Osteoblast (primary cell): ENCODE data around the gene GYPC. TPM values are rescaled to one million over a fixed set of nuclear protein-coding genes. Genes with fewer than 3 reads are reported as not detected.
A peak's percentile ranks its signal among the peaks of the same experiment; 100 is the strongest.

Experiments
- DNase-seq: peaks from one replicate; pipeline ENCODE4 v3.0.0; 2011; ENCODE audit warnings: low spot score, mixed read lengths; ENCODE audit not compliant: insufficient read length; ENCODE audit errors: missing footprints
- H2AFZ ChIP-seq: 2 replicates; pipeline ENCODE4 v1.6.0; 2011; ENCODE audit warnings: mild to moderate bottlenecking, low read length
- H3K27ac ChIP-seq: 2 replicates; pipeline ENCODE4 v1.5.1; 2011; ENCODE audit warnings: mild to moderate bottlenecking, low read depth, low read length, moderate library complexity
- H3K27me3 ChIP-seq: 2 replicates; pipeline ENCODE4 v1.6.0; 2012; ENCODE audit warnings: mild to moderate bottlenecking, control low read depth, inconsistent platforms, low read length, moderate library complexity; ENCODE audit not compliant: insufficient read depth
- H3K36me3 ChIP-seq: 2 replicates; pipeline ENCODE4 v1.5.1; 2011; ENCODE audit warnings: mild to moderate bottlenecking, low read length, control low read depth, moderate library complexity; ENCODE audit not compliant: insufficient read depth
- H3K4me1 ChIP-seq: 2 replicates; pipeline ENCODE4 v1.5.1; 2011; ENCODE audit warnings: mild to moderate bottlenecking, low read length, control low read depth, moderate library complexity; ENCODE audit not compliant: insufficient read depth
- H3K4me2 ChIP-seq: 2 replicates; pipeline ENCODE4 v1.6.0; 2011; ENCODE audit warnings: mild to moderate bottlenecking, low read length; ENCODE audit not compliant: insufficient read depth
- H3K4me3 ChIP-seq: fragments of 200-600 bp; sonication (generic); 3 replicates; pipeline ENCODE4 v1.5.1; 2012; ENCODE audit warnings: mild to moderate bottlenecking, low read length, inconsistent platforms; ENCODE audit not compliant: insufficient read depth
- H3K79me2 ChIP-seq: 2 replicates; pipeline ENCODE4 v1.6.0; 2012; ENCODE audit warnings: mild to moderate bottlenecking, low read length, control low read depth, inconsistent platforms; ENCODE audit not compliant: insufficient read depth
- H3K9me3 ChIP-seq: 2 replicates; pipeline ENCODE4 v1.5.1; 2011; ENCODE audit warnings: low read depth, low read length, control low read depth
- H4K20me1 ChIP-seq: 2 replicates; pipeline ENCODE4 v1.6.0; 2012; ENCODE audit warnings: mild to moderate bottlenecking, low read length, control low read depth; ENCODE audit not compliant: insufficient read depth
- total RNA-seq: library from RNA; depleted of rRNA; stranded (reverse); fragments of >200 nt; gene quantifications from 2 replicates; pipeline ENCODE4 v1.2.3, GENCODE V29; 2012
- TF ChIP-seq, protein P1 (sequence below): IDR thresholded peaks from 2 replicates; pipeline ENCODE4 v1.5.1; 2011; ENCODE audit warnings: mild to moderate bottlenecking, low read depth, low read length, moderate library complexity; ENCODE audit errors: extremely low read depth

GYPC gene
- total RNA-seq, 1 donor = 101 TPM

GRCh38 chr2:126623000-126623399 lies 33.0 kb upstream of the GYPC start:
- Histone ChIP-seq H3K4me3 (no peak overlapping the region), H3K27ac (no peak overlapping the region), H3K4me1 (no peaks in the 10 kb centered on the region), H3K79me2 (no peaks in the 10 kb centered on the region), H3K4me2 (no peak overlapping the region), H4K20me1 (no peaks in the 10 kb centered on the region), H3K36me3 (no peaks in the 10 kb centered on the region), H3K27me3 (no peaks in the 10 kb centered on the region), H2AFZ (no peak overlapping the region), H3K9me3 (no peaks in the 10 kb centered on the region)
- DNase-seq = no peak
- TF ChIP-seq, protein P1, sequence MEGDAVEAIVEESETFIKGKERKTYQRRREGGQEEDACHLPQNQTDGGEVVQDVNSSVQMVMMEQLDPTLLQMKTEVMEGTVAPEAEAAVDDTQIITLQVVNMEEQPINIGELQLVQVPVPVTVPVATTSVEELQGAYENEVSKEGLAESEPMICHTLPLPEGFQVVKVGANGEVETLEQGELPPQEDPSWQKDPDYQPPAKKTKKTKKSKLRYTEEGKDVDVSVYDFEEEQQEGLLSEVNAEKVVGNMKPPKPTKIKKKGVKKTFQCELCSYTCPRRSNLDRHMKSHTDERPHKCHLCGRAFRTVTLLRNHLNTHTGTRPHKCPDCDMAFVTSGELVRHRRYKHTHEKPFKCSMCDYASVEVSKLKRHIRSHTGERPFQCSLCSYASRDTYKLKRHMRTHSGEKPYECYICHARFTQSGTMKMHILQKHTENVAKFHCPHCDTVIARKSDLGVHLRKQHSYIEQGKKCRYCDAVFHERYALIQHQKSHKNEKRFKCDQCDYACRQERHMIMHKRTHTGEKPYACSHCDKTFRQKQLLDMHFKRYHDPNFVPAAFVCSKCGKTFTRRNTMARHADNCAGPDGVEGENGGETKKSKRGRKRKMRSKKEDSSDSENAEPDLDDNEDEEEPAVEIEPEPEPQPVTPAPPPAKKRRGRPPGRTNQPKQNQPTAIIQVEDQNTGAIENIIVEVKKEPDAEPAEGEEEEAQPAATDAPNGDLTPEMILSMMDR = no peak

- H3K4me1 ChIP-seq = no peaks in the 10 kb centered on the region
- H3K27me3 ChIP-seq = no peaks in the 10 kb centered on the region
- TF ChIP-seq, protein P1 = no peak
- no peaks in the 10 kb centered on the region for H3K9me3 ChIP-seq
- no peak overlapping the region for H3K4me3 ChIP-seq
- no peak overlapping the region for H2AFZ ChIP-seq
- H4K20me1 ChIP-seq = no peaks in the 10 kb centered on the region
- DNase-seq = no peak
- H3K4me2 ChIP-seq = no peak overlapping the region
- H3K79me2 ChIP-seq = no peaks in the 10 kb centered on the region
- H3K36me3 ChIP-seq = no peaks in the 10 kb centered on the region
- H3K27ac ChIP-seq = no peak overlapping the region
Measured at GRCh38 chr2:126627643-126628042, 28.3 kb upstream of the GYPC start.

DNA sequence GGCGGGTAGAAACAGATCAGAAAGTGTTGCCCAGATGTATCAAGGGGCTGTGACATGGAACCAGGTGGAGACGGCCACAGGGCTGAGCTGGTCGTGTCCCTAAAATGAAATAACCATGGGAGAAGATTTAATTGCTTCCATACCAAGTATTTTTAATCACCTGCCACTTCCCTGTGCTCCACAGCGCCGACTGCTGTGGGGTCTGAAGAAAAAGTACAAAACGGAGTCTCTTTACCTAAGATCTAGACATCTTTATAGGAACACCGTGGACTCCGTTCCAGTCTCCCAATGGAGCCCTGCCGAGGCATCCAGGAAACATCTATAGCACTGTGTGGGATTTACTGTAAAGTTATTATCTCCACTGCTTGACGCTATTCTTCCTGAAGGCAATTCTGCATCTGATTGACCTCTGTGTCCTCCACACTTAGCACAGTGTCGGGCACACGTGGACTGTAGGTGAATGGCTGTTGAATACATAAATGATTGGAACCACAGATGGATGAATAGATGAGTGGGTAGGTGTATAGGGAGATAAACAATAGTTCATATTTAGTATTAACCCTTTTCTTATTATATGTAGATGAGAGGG lies 21.6 kb upstream of the GYPC start:
- Histone ChIP-seq H3K4me3 (no peak overlapping the region), H3K4me1 (no peaks in the 10 kb centered on the region), H3K79me2 (no peaks in the 10 kb centered on the region), H3K36me3 (no peaks in the 10 kb centered on the region), H3K27ac (no peak overlapping the region), H3K27me3 (no peaks in the 10 kb centered on the region), H3K4me2 (no peak overlapping the region), H3K9me3 (no peaks in the 10 kb centered on the region), H2AFZ (no peak overlapping the region), H4K20me1 (no peaks in the 10 kb centered on the region)
- no peak for DNase-seq
- TF ChIP-seq, protein P1 = peak; percentile 62

DNA sequence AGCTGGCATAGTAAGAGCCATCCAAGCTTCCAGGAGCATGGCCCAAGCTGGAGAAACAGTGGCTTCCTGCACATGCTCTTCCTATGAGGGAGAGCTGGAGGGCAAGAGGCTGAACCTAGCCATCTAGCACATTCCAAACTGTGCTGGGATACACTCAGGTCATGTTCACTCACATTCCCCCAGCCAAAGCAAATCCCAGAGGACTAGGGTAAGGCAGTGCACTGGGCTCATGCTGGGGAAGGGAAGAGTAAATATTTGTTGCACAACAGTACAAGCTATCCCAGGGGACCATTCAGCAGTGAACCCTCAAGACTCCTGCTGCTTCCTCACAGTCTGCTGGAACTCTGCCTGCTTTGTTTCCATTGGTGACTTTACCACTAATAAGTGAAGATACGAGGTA lies 20.7 kb upstream of the GYPC start:
- DNase-seq = no peak
- TF ChIP-seq, protein P1 = no peak
- H3K79me2 ChIP-seq = no peaks in the 10 kb centered on the region
- H3K4me3 ChIP-seq = no peak overlapping the region
- no peak overlapping the region for H3K4me2 ChIP-seq
- no peak overlapping the region for H2AFZ ChIP-seq
- no peak overlapping the region for H3K27ac ChIP-seq
- H3K4me1 ChIP-seq = no peaks in the 10 kb centered on the region
- no peaks in the 10 kb centered on the region for H4K20me1 ChIP-seq
- H3K27me3 ChIP-seq = no peaks in the 10 kb centered on the region
- no peaks in the 10 kb centered on the region for H3K36me3 ChIP-seq
- H3K9me3 ChIP-seq = no peaks in the 10 kb centered on the region
